Stimulated activated CD8-positive, alpha-beta memory T cell treated with anti-CD3 and anti-CD28 coated beads, Interleukin-4, amount 100 ng/mL, for 4 hours (primary cell): ENCODE measurements around the gene CPNE5.

Source experiments
- DNase-seq, 2 donors: peaks; one replicate each; pipeline ENCODE4 v3.0.0-alpha.2; 2020; ENCODE audit warnings: low read depth in 2 of 2, low spot score in 1 of 2

The CPNE5 gene

DNA sequence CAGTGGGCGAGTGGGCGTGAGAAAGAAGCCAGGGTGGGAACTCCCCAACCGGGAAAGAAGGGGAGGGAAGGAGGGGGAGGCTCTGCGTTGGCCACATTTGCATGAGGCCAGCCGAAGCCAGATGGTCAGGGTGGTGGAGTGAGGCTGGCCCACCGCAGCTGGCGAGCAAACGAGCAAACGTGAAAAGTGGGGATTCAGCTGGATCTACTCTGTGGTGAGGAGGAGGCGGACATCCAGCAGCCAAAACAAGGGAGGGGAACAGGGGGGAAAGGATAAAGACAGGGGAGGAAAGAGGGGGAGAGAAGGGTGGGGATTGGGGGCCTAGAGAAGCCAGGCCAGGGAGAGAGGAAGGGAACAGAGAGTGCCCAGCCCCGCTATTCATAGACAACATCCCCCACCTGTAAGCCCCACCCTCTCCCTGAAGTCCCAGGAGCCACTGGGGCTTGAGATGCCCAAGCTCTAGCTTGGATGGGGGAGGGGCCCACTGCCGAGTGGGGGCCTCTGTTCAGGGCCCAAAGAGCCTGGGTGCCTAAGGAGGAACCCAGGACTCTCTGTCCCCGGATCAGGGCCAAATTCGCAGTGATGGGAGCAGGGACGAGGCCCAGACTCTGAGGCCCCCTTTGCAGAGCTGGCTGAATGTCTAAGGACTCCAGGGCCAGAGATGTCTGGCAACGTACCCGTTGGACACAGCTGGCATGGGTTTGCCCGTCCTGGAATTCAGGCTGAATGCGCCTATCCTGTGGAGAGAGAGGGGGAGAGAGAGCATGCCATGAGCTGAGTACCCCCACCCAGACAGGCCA is 45.1 kb downstream of the CPNE5 start:
- no peak for DNase-seq

DNA sequence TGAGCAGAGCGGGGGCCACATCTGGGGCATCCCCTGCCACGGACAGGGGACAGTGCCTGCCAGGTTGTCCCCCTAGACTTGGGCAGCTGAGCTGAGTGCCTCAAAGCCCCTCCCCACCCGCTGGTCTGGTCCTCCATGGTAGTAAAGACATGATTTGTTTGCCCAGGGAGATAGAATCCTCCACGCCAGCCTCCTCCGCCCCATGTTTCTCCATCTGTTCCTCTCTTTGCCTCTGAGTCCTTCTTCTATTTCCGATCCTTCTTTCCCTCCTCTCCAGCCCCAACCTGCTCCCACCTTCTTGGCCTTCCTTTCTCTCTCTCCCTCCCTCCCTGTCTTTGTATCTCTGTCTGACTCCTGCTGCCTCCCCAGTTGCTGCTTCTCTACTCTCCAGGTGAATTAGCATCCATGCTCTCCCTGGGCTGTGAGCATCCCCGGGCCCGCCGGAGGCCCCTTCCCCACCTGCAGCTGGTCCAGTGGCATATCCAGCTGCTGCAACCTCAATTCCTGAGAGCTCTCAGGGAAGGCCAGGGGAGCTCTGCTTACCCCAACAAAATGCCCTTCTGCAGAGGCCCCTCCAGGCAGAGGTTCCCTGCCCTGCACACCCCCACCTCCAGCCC is 45.8 kb downstream of the CPNE5 start:
- DNase-seq: no peak

DNA sequence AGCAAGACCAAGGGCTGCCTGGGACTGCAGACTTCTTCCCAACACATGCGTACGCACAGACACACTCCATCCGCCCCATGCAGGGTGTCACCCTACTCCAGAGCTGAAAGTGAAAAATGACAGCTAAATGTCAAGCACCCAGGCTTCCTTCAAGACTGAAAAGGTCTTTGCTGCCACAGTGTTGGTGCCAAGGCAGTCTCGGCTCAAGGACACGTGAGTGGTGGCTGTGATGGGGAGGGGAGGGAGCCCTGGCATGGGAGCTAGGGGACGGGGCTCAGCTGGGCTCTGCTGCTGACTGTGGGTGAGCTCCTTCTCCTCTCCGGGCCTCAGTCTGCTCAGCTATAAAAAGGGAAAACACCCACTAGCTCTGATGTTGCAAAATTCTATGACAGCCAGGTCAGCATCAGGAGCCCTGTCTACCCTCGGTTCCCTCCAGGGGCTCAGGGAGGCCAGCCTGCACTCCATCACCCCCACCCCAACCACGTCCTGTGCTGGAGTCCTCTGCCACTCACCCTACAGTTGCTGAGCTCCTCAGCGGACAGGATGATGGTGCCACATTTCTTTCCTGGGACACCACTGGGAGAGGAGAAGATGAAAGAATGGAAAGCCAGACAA is 47.6 kb downstream of the CPNE5 start:
- no peak for DNase-seq

DNA sequence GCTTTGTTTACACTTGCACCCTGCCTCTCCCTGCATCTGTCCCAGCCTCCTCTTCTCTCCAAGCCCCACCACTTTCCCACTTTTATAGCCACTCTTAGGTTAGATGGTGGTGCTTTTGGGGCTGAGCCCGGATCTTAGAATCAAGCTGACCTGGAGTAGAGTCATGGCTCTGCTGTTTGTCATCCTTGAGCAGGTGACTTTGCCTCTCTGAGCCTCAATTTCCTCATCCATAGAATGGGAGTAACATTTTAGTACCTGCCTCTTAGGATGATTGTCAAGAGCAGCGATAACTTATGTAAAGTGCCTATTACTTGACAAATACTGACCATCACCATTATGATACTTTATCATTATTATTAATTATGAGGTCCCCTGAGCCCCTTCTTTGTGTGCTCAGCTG is 48.2 kb downstream of the CPNE5 start:
- no peak for DNase-seq

DNA sequence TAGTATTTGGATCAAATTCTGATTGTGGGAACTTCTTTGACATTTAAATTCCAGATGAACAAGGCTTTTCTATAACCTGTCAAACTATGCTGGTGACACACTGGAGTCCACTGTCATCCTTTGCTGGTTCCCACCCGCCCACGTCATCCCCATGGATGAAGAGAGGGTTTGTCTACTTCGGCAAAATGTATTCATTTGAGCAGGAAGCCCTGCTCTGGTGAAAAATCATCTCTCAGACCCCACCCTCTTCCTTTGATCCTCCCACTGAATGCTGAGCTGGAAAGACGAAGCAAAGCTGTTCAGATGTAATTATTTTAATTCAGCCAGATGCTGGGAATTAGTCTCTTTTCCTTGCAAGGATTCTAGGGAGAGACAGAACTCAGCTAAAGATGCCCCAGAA is 50.5 kb downstream of the CPNE5 start:
- DNase-seq: no peak

DNA sequence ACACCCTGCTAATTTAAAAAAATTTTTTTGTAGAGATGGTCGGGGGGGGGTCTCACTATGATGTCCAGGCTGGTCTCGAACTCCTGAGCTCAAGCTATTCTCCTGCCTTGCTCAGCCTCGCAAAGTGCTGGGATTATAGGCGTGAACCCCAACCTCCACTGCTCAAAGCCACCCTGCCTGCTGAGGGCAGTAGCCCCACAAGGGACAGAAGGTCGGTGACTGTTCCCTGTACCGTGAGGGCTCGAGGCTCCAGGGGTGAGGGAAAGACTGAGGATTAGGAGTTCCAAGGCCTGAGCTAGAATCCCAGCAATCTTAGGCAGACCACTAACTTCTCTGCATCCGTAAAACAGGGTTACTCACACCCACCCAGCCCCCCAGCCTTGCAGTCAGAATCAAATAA is 51.1 kb downstream of the CPNE5 start:
- DNase-seq: no peak

DNA sequence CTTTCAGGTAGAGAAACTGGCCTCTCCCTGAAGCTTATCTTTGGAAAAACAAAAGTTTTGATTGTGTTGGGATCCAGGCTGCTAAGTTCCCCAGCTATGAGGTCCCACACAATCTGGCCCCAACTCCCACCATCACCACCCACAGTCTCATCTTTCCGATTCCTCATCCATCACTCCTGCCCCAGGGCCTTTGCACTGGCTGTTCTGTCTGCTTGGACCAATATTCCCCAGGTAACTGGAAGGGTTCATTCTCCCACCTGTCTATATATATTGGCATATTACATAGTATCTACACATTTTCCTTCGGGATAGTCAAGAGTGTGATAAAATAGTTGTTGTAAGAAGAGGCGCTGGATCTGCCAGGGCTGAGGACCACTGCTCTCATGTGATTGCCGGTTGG is 52.0 kb downstream of the CPNE5 start:
- DNase-seq: no peak

DNA sequence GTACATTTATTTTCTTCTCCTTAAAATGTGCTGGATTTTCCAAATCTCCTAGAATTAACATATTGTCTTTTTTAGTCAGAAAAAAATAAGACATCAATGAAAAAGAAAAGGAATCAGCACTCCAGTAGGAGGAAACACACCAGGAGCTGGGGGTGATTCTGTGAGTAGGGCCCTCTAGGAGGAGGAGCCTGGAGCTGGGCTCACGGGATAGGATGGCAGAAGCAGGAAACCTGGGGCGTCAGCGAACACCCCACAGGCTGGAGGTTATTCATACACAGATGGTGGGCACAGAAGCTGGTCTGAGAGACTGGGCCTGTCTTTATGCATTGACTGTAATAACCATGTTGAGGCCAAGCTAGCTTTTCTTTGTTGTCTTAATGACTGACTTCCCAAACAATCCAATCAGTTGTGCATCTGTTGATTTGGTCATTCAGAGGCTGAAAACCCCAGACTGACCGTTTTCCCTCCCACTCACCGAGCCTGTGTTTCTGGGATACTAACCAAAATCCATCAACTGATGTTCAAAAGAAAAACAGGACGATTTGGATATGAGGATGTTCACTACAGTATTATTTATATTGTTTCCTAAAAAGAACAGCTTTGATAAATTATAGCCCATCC is 53.1 kb downstream of the CPNE5 start:
- no peak for DNase-seq

DNA sequence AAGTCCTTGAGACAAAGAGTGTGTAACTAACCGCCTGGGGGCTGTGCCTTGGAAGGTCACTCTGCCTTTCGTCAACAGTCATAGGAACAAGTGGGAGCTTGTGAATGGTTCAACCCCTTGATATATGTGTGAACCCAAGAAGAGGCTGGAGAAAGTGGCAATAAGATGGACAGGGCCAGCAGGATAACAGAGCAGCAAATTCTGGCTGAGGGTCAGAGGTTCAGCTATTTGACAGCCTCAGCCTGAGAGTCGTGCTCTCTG is 54.9 kb downstream of the CPNE5 start:
- DNase-seq: no peak

DNA sequence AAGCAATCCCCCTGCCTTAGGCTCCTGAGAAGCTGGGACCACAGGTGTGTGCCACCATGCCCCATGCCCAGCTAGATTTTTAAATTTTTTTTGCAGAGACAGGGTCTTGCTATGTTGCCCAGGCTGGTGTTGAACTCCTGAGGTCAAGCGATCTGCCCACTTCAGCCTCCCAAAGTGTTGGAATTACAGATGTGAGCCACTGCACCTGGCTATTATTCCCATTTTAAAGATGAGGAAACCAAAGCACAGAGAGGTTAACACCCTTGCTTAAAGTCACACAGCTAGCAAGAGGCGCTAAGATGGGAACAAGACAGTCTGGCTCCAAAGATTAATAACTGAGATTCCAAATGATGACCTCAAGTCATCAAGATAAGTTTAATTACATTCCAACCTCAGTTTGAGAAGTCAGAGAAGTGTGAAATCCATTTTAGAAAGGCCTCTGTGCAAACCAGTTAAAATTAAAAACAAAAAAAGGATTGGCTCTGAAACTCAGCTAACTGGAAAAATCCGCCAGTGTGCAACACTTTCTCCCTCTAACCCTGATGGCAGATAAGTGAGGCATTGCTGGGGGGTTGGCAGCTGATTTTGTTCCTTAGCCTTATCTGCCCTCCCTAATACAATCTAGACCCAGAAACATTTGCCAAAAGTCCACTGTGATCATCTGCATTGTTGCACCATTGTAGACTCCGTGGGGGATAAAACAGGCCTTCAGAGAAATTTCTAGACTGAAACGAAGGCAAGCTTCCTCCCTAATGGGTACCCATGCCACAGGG is 55.5 kb downstream of the CPNE5 start:
- DNase-seq: no peak

DNA sequence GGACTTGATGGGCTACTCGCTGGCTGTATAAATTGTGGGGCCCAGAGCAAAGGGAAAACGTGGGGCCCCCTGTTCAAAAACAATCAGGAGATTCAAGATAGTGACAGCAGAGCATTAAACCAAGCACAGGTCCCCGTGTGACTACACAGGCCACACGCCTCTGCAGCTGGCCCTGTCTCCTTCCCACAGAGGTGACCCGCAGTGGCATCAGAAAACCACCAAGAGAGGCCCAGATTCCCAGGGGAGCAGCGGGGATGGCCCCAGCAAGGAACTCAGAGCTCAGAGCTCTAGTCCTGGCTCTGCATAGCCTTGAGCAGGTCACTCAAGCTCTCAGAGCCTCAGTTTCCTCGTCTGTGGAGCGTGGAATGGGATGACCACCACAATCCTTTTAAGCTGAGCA is 57.6 kb downstream of the CPNE5 start:
- DNase-seq: no peak

DNA sequence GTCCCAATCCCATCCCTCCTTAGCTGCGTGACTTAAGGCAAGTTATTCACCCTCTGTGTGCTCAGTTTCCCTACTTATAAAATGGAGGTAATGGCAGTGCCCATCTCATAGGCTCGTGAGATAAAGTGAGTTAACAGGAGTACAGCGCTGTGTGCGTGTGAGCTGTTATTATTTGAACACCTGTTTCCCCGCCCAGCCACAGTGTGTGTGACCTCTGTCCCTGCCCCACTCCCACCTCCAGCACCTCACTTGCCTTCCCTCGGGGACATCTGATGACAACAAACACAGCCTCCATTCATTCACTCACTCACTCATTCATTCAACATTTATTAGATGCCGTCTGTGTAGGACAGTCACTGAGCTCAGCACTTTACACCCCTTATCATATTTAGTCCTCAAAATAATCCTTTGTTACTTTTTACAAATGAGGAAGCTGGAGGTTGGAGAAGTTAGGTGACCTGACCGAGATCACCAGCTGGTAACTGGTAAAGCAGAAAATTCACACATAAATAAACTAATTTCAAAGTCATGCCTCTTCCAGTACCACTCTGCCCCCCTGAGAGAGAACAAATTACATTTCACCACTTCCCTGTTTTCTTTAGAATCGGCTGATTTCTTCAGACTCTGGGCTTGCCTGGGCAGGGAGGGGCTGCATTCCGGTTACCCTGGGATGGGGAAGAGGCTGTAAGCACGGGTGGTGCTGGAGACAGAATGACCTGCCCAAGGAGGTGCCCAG is 58.6 kb downstream of the CPNE5 start:
- DNase-seq: no peak

DNA sequence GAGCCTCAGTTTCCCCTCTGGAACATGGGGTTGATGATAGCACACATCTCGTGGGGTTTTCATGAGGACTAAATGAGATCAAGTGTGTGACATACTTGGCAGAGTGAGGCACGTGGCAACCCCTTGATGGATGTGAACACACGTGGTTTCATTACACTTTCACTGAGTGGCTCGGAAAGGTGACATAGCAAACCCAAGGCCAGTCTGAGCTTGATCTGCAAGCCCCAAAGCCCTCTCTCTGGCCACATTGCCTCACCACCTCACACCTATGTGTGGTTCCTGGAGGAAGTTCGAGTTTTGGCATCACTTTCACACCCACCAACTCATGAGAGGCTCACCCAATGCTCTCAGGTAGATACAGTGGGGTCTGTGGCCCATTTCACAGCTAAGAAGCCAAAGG is 60.0 kb downstream of the CPNE5 start:
- DNase-seq: no peak

DNA sequence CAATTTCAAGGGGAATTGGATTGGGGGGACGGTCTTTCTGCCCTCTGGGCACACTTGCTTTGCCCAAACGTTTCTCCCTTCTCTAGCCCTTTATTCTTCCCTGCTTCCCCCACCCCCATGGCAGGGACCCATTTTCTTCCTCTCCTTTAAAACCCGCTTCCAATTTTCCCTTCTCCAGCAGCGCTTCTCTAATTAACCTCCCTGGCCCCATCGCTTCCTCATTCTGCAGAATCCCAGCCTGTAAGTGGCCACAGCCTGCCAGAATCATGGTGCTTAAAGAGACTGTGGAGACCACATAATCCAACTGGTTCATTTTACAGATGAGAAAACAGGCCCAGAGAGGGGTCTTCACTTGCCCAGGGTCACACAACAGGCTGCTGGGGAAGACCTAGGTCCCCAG is 61.4 kb downstream of the CPNE5 start:
- no peak for DNase-seq

DNA sequence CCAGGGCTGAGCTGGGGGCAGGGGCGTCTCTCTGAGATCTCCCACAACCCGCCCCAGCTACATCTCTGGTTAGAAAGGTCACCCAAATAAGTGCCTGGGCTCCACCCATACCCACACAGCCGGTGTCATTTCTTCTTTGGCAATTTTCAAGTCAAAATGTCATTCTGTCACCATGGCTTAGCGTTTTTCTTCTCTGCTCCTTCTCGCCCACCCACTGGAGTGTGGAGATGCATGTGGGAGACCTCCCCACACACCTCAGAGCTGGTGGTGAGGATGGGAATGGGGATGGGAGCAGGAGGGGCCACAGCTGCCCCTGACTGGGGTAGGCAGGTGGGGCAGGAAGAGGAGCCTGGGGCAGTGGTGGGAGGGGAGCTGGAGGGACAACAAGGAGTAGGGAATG is 63.1 kb downstream of the CPNE5 start:
- DNase-seq: no peak

DNA sequence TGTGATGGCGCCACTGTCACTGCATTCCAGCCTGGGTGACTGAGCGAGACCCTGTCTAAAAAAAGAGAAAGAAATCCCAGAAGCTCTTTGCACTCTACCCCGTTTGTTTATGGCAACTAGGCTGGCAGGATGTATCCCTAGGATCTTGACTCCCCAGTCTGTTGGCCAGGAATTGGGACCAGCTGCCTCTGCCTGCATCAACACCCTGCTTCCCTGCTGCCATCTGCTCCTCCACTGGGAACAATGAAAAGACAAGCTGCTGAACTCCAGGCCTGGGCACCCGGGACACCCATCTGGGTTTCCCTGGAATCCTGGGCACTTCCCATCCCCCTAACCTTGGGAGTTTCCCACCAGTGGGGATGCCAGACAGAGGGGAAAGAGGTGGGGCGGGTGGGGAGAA is 64.9 kb downstream of the CPNE5 start:
- no peak for DNase-seq

DNA sequence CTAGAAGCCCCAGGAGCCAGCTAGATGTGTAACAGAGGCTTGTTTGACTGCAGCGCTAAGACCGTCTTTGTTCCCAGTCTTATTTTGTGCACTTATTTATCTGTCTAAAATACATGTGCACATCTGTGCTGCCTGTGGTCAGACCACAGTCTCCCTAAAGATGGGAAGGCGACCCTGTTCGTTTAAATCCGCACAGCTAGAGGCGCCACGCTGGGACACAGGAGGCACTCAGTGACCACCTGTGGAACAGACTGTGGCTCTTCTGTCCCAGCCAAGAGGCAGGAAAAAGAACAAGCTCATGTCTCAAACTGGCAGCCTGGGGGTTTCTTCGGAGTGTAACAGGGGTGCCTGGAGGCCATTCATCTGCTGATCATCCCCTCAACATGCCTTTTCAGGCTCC is 66.8 kb downstream of the CPNE5 start:
- no peak for DNase-seq

DNA sequence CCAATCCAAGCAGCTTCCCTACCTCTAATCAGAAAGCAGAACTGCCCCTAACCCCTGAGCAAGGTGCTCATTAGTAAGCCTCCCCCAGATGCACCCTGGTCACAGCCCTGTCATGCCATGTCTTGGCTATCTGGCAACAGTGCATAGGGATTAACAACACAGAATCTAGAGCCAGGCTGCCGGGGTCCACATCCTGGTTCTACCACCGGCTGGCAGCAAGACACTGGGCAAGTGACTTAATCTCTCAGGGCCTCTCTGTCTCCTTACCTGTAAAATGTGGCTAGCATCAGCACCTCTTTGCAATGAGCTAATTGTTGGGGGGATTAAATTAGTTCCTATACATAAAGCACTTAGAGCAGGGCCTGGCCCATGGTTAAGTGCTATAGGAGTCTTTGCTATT is 68.1 kb downstream of the CPNE5 start:
- DNase-seq: no peak

DNA sequence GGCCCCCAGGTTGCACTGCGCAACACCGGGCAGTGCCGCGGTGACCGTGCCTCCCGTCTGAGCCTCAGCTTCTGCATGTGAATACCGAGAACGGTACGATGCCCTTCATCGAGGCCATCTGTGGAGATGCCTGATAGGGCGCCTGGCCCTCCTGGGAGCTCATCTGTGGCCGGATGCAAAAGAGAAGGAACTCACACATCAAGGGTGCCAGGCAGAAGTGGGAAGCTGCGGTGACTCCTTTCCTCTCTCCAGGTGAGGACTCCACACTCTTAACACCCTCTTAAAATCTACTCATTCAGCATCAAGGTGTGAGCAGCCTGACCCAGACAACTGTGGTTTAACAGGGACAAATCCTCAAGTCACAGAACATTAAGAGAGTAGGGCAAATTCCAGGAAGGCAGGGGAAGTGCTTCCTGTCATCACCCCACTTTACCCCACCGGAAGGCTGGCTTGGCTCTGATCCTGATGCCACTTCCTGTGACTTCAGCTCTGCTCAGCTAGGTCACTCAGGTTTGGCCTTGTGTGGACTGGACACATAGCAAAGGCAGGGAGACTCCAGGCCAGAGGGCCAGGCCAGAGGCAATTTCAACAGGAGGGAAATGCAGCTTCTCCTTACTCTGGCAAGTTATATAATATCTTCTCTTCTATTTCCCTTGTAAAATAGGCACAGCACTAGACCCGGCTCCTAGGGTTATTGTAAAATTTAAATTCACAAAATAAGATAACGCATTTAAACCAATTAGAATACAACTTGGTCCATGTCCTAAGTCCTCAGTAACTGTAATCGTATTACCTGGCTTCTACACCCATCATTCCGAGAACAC is 69.4 kb downstream of the CPNE5 start:
- no peak for DNase-seq

DNA sequence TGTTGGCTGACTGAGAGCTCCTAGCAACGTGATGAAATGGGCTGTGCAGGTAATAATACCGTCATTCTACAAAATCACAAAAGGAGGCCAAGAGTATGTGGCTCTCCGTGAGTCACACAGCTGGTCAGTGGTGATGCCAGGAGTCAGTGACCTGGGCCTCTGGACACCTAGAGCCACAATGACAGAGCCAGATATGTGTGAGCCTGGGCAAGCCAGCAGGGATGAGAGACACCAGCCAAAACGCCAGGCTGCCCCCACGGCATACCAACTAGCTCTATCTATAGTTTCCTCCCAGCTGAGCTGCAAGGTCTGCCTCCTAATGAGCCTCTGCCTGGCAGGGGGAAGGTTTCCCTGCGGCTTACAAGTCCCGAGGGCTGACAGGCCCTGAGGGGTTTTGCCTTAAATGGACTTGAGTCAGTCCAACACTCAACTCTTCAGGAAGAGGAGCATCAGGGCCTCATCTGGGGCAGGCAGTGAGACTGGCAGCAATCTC is 70.0 kb downstream of the CPNE5 start:
- DNase-seq: no peak
